ENCODE measurements around the gene NT5DC2.
"Not testable (repeated sequence)": the region's sequence is repeated elsewhere in the genome, so short reads cannot be mapped to it uniquely, and the experiment has no call there.

NT5DC2 gene

GRCh38 chr3:52531860-52532516, 1.7 kb downstream of the NT5DC2 start:
- no peak for TF ChIP-seq CTCF (conservative IDR thresholded peaks at IDR 0.05)
- peak overlapping the region; percentile 97; the same call in 1 of the 2 replicates for H3K27ac ChIP-seq

GRCh38 chr3:52530918-52531826, 2.5 kb downstream of the NT5DC2 start:
- H3K27ac ChIP-seq = no peak overlapping the region
- no peak for TF ChIP-seq CTCF (conservative IDR thresholded peaks at IDR 0.05)

- TF ChIP-seq CTCF (conservative IDR thresholded peaks at IDR 0.05) = no peak
- no peak overlapping the region for H3K27ac ChIP-seq
Measured at GRCh38 chr3:52529376-52530333, 4.0 kb downstream of the NT5DC2 start.

- H3K27ac ChIP-seq = no peak overlapping the region
- TF ChIP-seq CTCF (conservative IDR thresholded peaks at IDR 0.05) = no peak
Measured at GRCh38 chr3:52528586-52529375, 4.9 kb downstream of the NT5DC2 start.

- H3K27ac ChIP-seq = no peak overlapping the region
- TF ChIP-seq CTCF (conservative IDR thresholded peaks at IDR 0.05) = no peak
Measured at GRCh38 chr3:52527732-52528585, 5.7 kb downstream of the NT5DC2 start.

- TF ChIP-seq CTCF (conservative IDR thresholded peaks at IDR 0.05) = no peak
- H3K27ac ChIP-seq = no peak overlapping the region
Measured at GRCh38 chr3:52527039-52527731, 6.5 kb downstream of the NT5DC2 start.

GRCh38 chr3:52526671-52527038, 7.0 kb downstream of the NT5DC2 start:
- H3K27ac ChIP-seq = not testable (repeated sequence)

Measured in VCaP (cell line).